ENCODE results near the gene LILRA5.
"Not testable (repeated sequence)": the region's sequence is repeated elsewhere in the genome, so short reads cannot be mapped to it uniquely, and the experiment has no call there.

The LILRA5 gene

DNA sequence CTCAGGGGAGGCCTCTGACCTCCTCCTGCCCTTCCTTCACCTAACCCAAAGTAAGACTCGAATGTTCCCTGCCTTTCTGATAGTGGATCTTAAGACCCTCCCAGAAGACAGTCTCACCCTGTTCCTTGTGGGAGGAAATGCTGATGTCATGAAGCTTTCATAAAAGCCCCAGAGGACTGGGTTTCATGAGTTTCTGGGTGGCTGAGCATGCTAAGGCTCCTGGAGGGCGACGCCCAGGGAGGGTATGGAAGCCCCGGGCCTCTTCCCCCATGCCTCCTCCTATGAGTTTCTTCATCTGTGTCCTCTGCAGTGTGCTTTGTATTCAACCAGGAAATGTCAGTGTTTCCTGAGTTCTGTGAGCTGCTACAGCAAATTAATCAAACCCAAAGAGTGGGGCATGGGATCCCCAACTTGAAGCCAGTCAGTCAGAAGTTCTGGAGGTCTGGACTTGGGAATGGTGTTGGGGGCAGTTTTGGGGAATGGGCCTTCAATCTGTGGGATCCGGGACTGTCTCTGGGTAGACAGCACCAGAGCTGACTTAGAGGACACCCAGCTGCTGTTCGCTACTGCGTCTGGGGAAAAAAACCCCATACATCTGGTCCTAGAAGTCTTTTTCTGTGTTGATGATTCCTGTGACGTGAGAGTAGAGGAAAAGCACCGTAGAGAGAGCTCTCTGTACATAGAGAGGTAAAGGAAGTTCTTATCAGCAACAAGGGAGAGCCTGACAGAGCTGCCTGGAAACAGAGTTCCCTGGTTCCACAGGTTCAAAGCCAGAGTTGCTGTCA is 30.1 kb downstream of the LILRA5 start:
- TF ChIP-seq Cebpa-rat (IDR thresholded peaks at IDR 0.05) = no peak; the same call in 1 of the 2 replicates
- Histone ChIP-seq H3K4me2 (peak overlapping the region; percentile 80), H3K9me3 (no peaks in the 10 kb centered on the region), H3K9ac (peak overlapping the region; percentile 86), H3K36me3 (no peaks in the 10 kb centered on the region), H3K4me1 (peaks cover 95% of the 10 kb centered on the region), H4K20me1 (no peaks in the 10 kb centered on the region), H3K4me3 (peak overlapping the region; percentile 62), H3K27me3 (no peaks in the 10 kb centered on the region), H3K27ac (peak overlapping the region; percentile 99)

DNA sequence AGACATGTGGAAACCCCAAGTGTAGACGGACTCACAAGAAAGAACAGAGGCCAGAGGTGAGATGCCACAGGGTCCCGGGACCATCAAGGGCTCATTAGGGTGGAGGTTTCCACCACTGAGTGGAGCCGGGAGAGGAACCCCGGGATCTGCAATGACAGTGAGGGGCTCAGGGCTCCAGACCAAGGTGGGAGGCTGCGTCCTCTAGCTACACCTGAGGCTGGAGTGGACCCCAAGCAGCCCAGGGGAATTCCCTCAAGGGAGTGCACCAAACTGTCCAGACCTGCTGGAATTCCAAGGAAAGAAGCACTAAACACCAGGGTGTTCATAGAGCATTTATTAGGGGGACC is 31.3 kb downstream of the LILRA5 start:
- H3K27me3 ChIP-seq, H4K20me1 ChIP-seq: not testable (repeated sequence)
- peak overlapping the region; percentile 62; the same call in 1 of the 2 replicates for H3K4me3 ChIP-seq

GRCh38 chr19:54281007-54281728 is 31.8 kb downstream of the LILRA5 start, which contains the start of gene LILRB2:
Gene LILRB2, minus strand, starts transcription at chr19:54281110. Its CDS starts 614 bp downstream, at chr19:54280496.
- H3K27me3 ChIP-seq = no peaks in the 10 kb centered on the region
- peak within 1 kb of the TSS; percentile 86 for H3K9ac ChIP-seq
- peak within 1 kb of the TSS; percentile 99 for H3K27ac ChIP-seq
- H3K4me3 ChIP-seq = peak within 1 kb of the TSS; percentile 62
- H3K36me3 ChIP-seq = no peaks in the 10 kb centered on the region
- peaks cover 88% of the 10 kb centered on the region for H3K4me1 ChIP-seq
- H3K9me3 ChIP-seq = no peaks in the 10 kb centered on the region
- no peak for TF ChIP-seq Cebpa-rat (IDR thresholded peaks at IDR 0.05)
- H4K20me1 ChIP-seq = no peaks in the 10 kb centered on the region
- H3K4me2 ChIP-seq = peak within 1 kb of the TSS; percentile 80

More for the DNA sequence above, 31.3 kb downstream of the LILRA5 start:
- peak overlapping the region; percentile 99 for H3K27ac ChIP-seq
- H3K9me3 ChIP-seq, H3K36me3 ChIP-seq: not testable (repeated sequence)
- H3K9ac ChIP-seq = peak overlapping the region; percentile 86; the same call in 1 of the 2 replicates
- peak overlapping the region; percentile 80 for H3K4me2 ChIP-seq
- peaks cover 93% of the 10 kb centered on the region for H3K4me1 ChIP-seq

GRCh38 chr19:54280441-54280840 is 32.5 kb downstream of the LILRA5 start:
- not testable (repeated sequence) for H3K36me3 ChIP-seq, H3K9me3 ChIP-seq, H4K20me1 ChIP-seq, H3K27me3 ChIP-seq
- Histone ChIP-seq H3K4me2 (peak overlapping the region; percentile 80), H3K27ac (peak overlapping the region; percentile 99), H3K4me1 (peaks cover 87% of the 10 kb centered on the region), H3K9ac (peak overlapping the region; percentile 86), H3K4me3 (peak overlapping the region; percentile 62)

DNA sequence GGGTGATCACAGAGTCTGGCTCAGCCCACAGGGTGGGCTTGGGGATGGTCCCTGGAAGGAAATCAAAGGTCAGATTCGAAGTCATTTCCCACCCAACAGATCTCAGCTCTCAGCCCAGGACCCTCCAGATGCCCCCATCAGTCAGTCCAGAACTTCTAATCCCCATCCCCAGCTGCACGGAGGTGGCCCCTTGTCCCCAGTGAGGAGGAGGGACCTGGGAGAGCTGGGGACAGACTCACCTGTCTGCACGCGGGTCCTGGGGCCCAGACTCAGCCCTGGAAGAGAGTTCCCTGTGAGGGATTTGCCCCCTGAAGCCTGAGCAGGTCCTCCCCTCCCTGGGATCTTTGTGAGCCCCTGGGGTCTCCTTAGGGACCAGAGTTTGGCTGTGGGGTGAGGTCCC is 32.9 kb downstream of the LILRA5 start:
- H4K20me1 ChIP-seq, H3K9me3 ChIP-seq, H3K36me3 ChIP-seq, H3K27me3 ChIP-seq: not testable (repeated sequence)
- H3K4me3 ChIP-seq = peak overlapping the region; percentile 62
- H3K4me2 ChIP-seq = peak overlapping the region; percentile 80
- peaks cover 84% of the 10 kb centered on the region for H3K4me1 ChIP-seq
- H3K9ac ChIP-seq = peak overlapping the region; percentile 86
- peak overlapping the region; percentile 99 for H3K27ac ChIP-seq

- no peak for TF ChIP-seq Cebpa-rat (IDR thresholded peaks at IDR 0.05)
- peak overlapping the region; percentile 80 for H3K4me2 ChIP-seq
- H3K9me3 ChIP-seq = no peaks in the 10 kb centered on the region
- peak overlapping the region; percentile 62; the same call in 1 of the 2 replicates for H3K4me3 ChIP-seq
- no peaks in the 10 kb centered on the region for H3K27me3 ChIP-seq
- peak overlapping the region; percentile 99 for H3K27ac ChIP-seq
- no peaks in the 10 kb centered on the region for H3K36me3 ChIP-seq
- peaks cover 78% of the 10 kb centered on the region for H3K4me1 ChIP-seq
- peak overlapping the region; percentile 86 for H3K9ac ChIP-seq
- no peaks in the 10 kb centered on the region for H4K20me1 ChIP-seq
Observed at GRCh38 chr19:54279406-54279962, 33.5 kb downstream of the LILRA5 start.

GRCh38 chr19:54278571-54279195 is 34.3 kb downstream of the LILRA5 start:
- Histone ChIP-seq H3K4me1 (peaks cover 70% of the 10 kb centered on the region), H3K4me2 (peak overlapping the region; percentile 80), H3K27ac (0 out of 2 replicates have a peak overlapping the region, but pooled peaks have one; percentile 19)
- H3K36me3 ChIP-seq, H3K9me3 ChIP-seq, H3K27me3 ChIP-seq, H4K20me1 ChIP-seq, H3K4me3 ChIP-seq, H3K9ac ChIP-seq: not testable (repeated sequence)

DNA sequence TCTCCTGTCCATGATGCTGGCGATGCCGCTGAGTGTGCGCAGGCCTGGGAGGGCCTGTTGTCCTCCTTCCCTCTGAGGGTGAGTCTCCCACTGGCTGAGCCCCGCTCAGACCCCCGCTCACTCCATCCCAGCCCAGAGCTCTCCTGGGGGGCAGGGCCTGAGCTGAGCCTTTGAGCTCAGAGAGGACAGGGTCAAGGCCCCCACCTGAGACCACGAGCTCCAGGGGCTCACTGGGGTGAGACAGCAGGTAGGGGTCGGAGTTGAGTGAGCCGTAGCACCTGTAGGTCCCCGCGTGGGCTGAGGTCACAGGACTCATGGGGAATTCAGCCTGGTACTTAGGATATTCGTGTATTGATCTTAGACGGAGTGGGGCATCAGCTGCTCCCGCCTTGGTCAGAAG is 34.9 kb downstream of the LILRA5 start:
- H4K20me1 ChIP-seq, H3K27me3 ChIP-seq, H3K9ac ChIP-seq, H3K9me3 ChIP-seq, H3K36me3 ChIP-seq, H3K4me3 ChIP-seq: not testable (repeated sequence)
- Histone ChIP-seq H3K27ac (0 out of 2 replicates have a peak overlapping the region, but pooled peaks have one; percentile 9), H3K4me1 (peaks cover 64% of the 10 kb centered on the region), H3K4me2 (peak overlapping the region; percentile 40)

DNA sequence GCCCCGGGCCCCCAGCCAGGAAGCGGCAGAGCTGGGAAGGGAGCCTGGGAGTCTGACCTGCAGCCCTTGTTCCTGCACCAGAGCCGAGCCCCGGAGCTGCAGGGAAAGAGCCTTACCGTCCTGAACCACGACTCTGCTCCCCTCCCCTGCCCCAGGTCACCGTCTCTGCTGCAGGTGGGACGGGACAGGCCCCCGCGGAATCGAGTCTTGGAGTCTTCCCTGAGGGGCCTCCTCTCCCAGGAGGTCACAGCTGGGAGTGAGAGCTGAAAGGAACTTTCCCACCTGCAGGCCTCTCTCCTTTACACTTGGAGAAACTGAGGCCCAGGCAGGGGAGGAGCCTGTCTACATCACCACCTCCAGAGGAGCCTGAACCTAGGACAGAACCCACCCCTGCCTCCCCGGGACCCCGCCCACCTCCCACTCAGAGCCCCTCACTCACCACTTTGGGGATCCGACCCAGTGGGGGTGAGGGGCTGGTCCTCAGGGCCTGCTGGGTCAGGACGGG is 35.8 kb downstream of the LILRA5 start:
- H3K27me3 ChIP-seq, H4K20me1 ChIP-seq, H3K4me3 ChIP-seq, H3K27ac ChIP-seq, H3K9me3 ChIP-seq, H3K9ac ChIP-seq, H3K36me3 ChIP-seq: not testable (repeated sequence)
- H3K4me1 ChIP-seq = peaks cover 64% of the 10 kb centered on the region
- peak overlapping the region; percentile 42; the same call in 1 of the 2 replicates for H3K4me2 ChIP-seq

All from BLaER1 (cell line).